HG02840 (cell line): Measurements from ENCODE around the gene WAC.
"Not testable (repeated sequence)": the region's sequence is repeated elsewhere in the genome, so short reads cannot be mapped to it uniquely, and the experiment has no call there.

Experiments
- ATAC-seq: cut with Tn5 transposase; IDR thresholded peaks from one replicate; pipeline ENCODE4 v1.9.1; 2021; ENCODE audit warnings: mild to moderate bottlenecking, moderate library complexity, moderate number of reproducible peaks; ENCODE audit not compliant: unreplicated experiment, low FRiP score

The WAC gene

GRCh38 chr10:28532337-28533185, at the start of gene WAC:
Gene WAC, plus strand, starts transcription at chr10:28533118. Its CDS starts 462 bp downstream, at chr10:28533580.
- peak; percentile 82 for ATAC-seq

GRCh38 chr10:28489206-28489605, 43.7 kb upstream of the WAC start:
- ATAC-seq, result no peak

GRCh38 chr10:28490256-28490865, 42.6 kb upstream of the WAC start:
- ATAC-seq, result not testable (repeated sequence)

- no peak for ATAC-seq
These were observed 40.6 kb upstream of the WAC start for GRCh38 chr10:28492116-28492920.

- no peak for ATAC-seq
These were observed 38.5 kb upstream of the WAC start for GRCh38 chr10:28494420-28494819.

- no peak for ATAC-seq
These were observed 37.8 kb upstream of the WAC start for GRCh38 chr10:28495084-28495483.

GRCh38 chr10:28496017-28496416, 36.9 kb upstream of the WAC start:
- ATAC-seq, result no peak

- ATAC-seq, result no peak
These were observed 36.4 kb upstream of the WAC start for GRCh38 chr10:28496481-28496961.

- no peak for ATAC-seq
These were observed 35.4 kb upstream of the WAC start for GRCh38 chr10:28497313-28498126.

GRCh38 chr10:28500203-28500602, 32.7 kb upstream of the WAC start:
- not testable (repeated sequence) for ATAC-seq

- no peak for ATAC-seq
These were observed 29.8 kb upstream of the WAC start for GRCh38 chr10:28503114-28503513.

GRCh38 chr10:28505359-28505959, 27.5 kb upstream of the WAC start:
- ATAC-seq, result no peak

GRCh38 chr10:28508304-28508925, 24.5 kb upstream of the WAC start:
- no peak for ATAC-seq

- no peak for ATAC-seq
These were observed 23.6 kb upstream of the WAC start for GRCh38 chr10:28509286-28509685.

GRCh38 chr10:28514648-28515047, 18.3 kb upstream of the WAC start:
- no peak for ATAC-seq

GRCh38 chr10:28520346-28520745, 12.6 kb upstream of the WAC start:
- ATAC-seq, result no peak

- ATAC-seq, result not testable (repeated sequence)
These were observed 12.1 kb upstream of the WAC start for GRCh38 chr10:28520828-28521227.

- not testable (repeated sequence) for ATAC-seq
These were observed 11.0 kb upstream of the WAC start for GRCh38 chr10:28521961-28522360.

- ATAC-seq, result no peak
These were observed 9.1 kb upstream of the WAC start for GRCh38 chr10:28523725-28524252.
